MM.1S (cell line): ENCODE measurements around the gene MAG.

ENCODE experiments used
- CTCF ChIP-seq: fragments of 300-600 bp; sonication (generic); IDR thresholded peaks from 2 replicates; pipeline ENCODE4 v1.5.1; 2016; ENCODE audit warnings: antibody characterized with exemption, low read length, mixed read lengths
- EZH2phosphoT487 ChIP-seq: fragments of 300-600 bp; sonication (generic); IDR thresholded peaks from 2 replicates; pipeline ENCODE4 v1.6.1; 2018; ENCODE audit warnings: antibody characterized with exemption, low read length

- no peak for TF ChIP-seq CTCF
- no peak for TF ChIP-seq EZH2phosphoT487
These were observed 37.3 kb upstream of the MAG start for GRCh38 chr19:35254341-35255297.
